Testis (tissue), 3 donors: ENCODE results near the gene SHANK2. TPM values are rescaled to one million over a fixed set of nuclear protein-coding genes. Genes with fewer than 3 reads are reported as not detected.

Experiments used
- DNase-seq: peaks from one replicate; pipeline ENCODE4 v3.0.0-alpha.2; 2019
- H3K27ac ChIP-seq, 2 donors: fragments of 200-600 bp; sonication (generic); one replicate each; pipeline ENCODE4 v1.5.1; 2019
- H3K27me3 ChIP-seq: fragments of 200-600 bp; sonication (generic); one replicate; pipeline ENCODE4 v1.5.1; 2019
- H3K36me3 ChIP-seq: fragments of 200-600 bp; sonication (generic); one replicate; pipeline ENCODE4 v1.5.1; 2017; ENCODE audit warnings: low read depth; ENCODE audit errors: missing control alignments
- H3K4me1 ChIP-seq: fragments of 200-600 bp; sonication (generic); one replicate; pipeline ENCODE4 v1.5.1; 2019
- H3K4me3 ChIP-seq, 2 donors: fragments of 200-600 bp; sonication (generic); one replicate each; pipeline ENCODE4 v1.5.1; 2017 to 2019
- H3K9me3 ChIP-seq: fragments of 200-600 bp; sonication (generic); one replicate; pipeline ENCODE4 v1.5.1; 2017
- CTCF ChIP-seq, 3 experiments: fragments of 450-650 bp in 2 of 3; fragments of 200-600 bp in 1 of 3; sonication (generic) in 1 of 3; IDR thresholded peaks; one replicate each; pipeline ENCODE4 v1.5.1; 2016 to 2019; ENCODE audit warnings: antibody characterized with exemption in 3 of 3, mild to moderate bottlenecking in 2 of 3, moderate library complexity in 1 of 3
- POLR2A ChIP-seq: fragments of 450-650 bp; IDR thresholded peaks from one replicate; pipeline ENCODE4 v1.6.1; 2017; ENCODE audit warnings: antibody characterized with exemption, mild to moderate bottlenecking, moderate library complexity
- WGBS, 2 donors: methylation state at CpG; one replicate each; pipeline ENCODE4 v1.1.5; 2018; 5-methylcytosine and 5-hydroxymethylcytosine counted together
- intact Hi-C: fragments of 100-400 bp; cut with DNase I; formaldehyde crosslinking; loops from one replicate; pipeline ENCODE4 v1.15.1; 2023; ENCODE audit warnings: low total_unique reads
- polyA plus RNA-seq: library from polyadenylated mRNA; stranded (reverse); fragments of 350-450 nt; fragmentation: Illumina TruSeq; extraction: RNeasy Lipid Tissue Mini Kit (QIAGEN cat#74804); gene quantifications from one replicate; pipeline ENCODE4 v1.2.3, GENCODE V29; 2014; ENCODE audit warnings: low read depth, low replicate concordance; ENCODE audit not compliant: insufficient read depth
- total RNA-seq, 2 donors: library from RNA; depleted of rRNA; stranded (reverse); fragments of >200 nt; gene quantifications; one replicate each; pipeline ENCODE4 v1.2.3, GENCODE V29; 2016

Gene SHANK2
- total and polyA plus RNA-seq, 3 donors from 2014 or later = 4.3 to 13.9 (median 8.0) TPM

GRCh38 chr11:71286701-71287643 lies 34.6 kb upstream of the SHANK2 start:
- DNase-seq = no peak
- Histone ChIP-seq H3K4me1 (peaks cover 5% of the 10 kb centered on the region), H3K4me3 (no peak overlapping the region), H3K9me3 (no peaks in the 10 kb centered on the region), H3K36me3 (no peaks in the 10 kb centered on the region), H3K27ac (no peak overlapping the region), H3K27me3 (no peaks in the 10 kb centered on the region)
- WGBS, 2 donors = 41 to 49% methylated on average over 6 to 14 of the region's 14 CpGs
- intact Hi-C loops = no loop called here
- TF ChIP-seq CTCF (IDR thresholded peaks at IDR 0.05) (no peak), POLR2A (no peak)

- H3K4me1 ChIP-seq = peaks cover 5% of the 10 kb centered on the region
- no peaks in the 10 kb centered on the region for H3K36me3 ChIP-seq
- intact Hi-C loops = no loop called here
- no peaks in the 10 kb centered on the region for H3K27me3 ChIP-seq
- no peak overlapping the region for H3K27ac ChIP-seq
- TF ChIP-seq CTCF (IDR thresholded peaks at IDR 0.05) (no peak), POLR2A (no peak)
- no peak overlapping the region for H3K4me3 ChIP-seq
- 76 to 80% methylated on average over 14 of the region's 14 CpGs for WGBS, 2 donors
- no peak for DNase-seq
- H3K9me3 ChIP-seq = no peaks in the 10 kb centered on the region
These were observed 32.7 kb upstream of the SHANK2 start for GRCh38 chr11:71285111-71285510.

GRCh38 chr11:71284525-71285092 lies 32.2 kb upstream of the SHANK2 start:
- 44 to 83% methylated on average over 2 of the region's 2 CpGs for WGBS, 2 donors

GRCh38 chr11:71283971-71284441 lies 31.6 kb upstream of the SHANK2 start:
- intact Hi-C loops = no loop called here
- Histone ChIP-seq H3K27me3 (no peaks in the 10 kb centered on the region), H3K27ac (no peak overlapping the region), H3K4me3 (no peak overlapping the region), H3K9me3 (no peaks in the 10 kb centered on the region), H3K36me3 (no peaks in the 10 kb centered on the region), H3K4me1 (peaks cover 5% of the 10 kb centered on the region)
- 83 to 87% methylated on average over 16 of the region's 16 CpGs for WGBS, 2 donors
- no peak for DNase-seq
- TF ChIP-seq POLR2A (no peak), CTCF (IDR thresholded peaks at IDR 0.05) (no peak)

More at GRCh38 chr11:71284525-71285092, 32.2 kb upstream of the SHANK2 start:
- H3K27me3 ChIP-seq = no peaks in the 10 kb centered on the region
- DNase-seq = no peak
- H3K36me3 ChIP-seq = no peaks in the 10 kb centered on the region
- intact Hi-C loops = no loop called here
- no peaks in the 10 kb centered on the region for H3K9me3 ChIP-seq
- H3K4me3 ChIP-seq = no peak overlapping the region
- H3K27ac ChIP-seq = no peak overlapping the region
- no peak for TF ChIP-seq CTCF (IDR thresholded peaks at IDR 0.05)
- no peak for TF ChIP-seq POLR2A
- H3K4me1 ChIP-seq = peaks cover 5% of the 10 kb centered on the region
